ENCODE measurements around the gene BARX2.

Gene BARX2

GRCh38 chr11:129396454-129396853, 20.8 kb downstream of the BARX2 start:
- no peak for TF ChIP-seq CTCF (conservative IDR thresholded peaks at IDR 0.05; ENCODE audit: control insufficient read depth, insufficient read depth, low read depth, low read length)
- DNase-seq (ENCODE audit: low read depth) = no peak
- H3K4me3 ChIP-seq (ENCODE audit: control insufficient read depth, low read depth, low read length) = no peak overlapping the region

DNA sequence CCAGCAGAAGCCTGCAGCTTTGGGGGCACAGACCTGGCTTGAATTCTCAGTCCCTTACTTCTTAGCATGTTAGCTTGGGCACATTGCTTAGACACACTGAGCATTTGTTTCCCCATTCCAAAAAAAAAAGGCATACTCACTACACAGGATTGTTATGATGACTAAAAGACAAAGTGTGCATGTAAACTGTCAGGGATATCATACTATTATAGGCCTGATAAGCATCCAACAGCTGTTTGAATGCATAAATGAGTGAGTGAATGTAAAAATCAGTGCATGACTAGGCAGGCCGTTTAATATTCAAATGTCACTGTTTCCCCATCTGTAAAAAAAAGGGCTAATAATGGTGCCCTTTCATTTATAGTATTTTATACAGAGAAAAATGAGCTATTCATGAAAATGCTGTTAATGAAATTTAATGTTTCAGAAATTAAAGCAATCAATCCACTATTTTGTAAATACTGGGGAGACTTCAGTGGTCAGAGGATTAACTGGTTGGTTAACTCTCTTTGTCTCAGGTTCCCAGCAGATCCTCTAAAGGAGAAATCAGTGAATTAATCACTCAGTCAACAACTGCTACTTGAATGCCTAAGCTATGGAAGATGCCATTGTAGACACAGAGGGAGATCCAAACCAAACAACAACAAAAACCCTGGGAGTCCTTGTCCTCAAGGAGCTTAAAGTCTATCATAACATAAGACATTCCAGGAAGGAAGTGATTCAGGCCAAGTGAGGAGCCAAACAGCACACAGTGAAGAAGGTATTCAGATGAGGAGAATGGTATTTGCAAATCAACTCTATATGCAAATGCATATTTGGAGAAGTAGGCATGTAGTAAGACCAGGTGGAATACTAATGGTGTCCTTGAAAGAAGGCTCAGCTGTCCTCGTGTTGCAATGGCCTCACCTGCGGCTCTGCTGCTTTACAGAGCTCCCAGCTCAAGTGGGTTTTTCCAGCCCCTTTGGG, 26.8 kb downstream of the BARX2 start:
- H3K4me3 ChIP-seq (ENCODE audit: control insufficient read depth, low read depth, low read length) = no peak overlapping the region
- no peak for TF ChIP-seq CTCF (conservative IDR thresholded peaks at IDR 0.05; ENCODE audit: control insufficient read depth, insufficient read depth, low read depth, low read length)

DNA sequence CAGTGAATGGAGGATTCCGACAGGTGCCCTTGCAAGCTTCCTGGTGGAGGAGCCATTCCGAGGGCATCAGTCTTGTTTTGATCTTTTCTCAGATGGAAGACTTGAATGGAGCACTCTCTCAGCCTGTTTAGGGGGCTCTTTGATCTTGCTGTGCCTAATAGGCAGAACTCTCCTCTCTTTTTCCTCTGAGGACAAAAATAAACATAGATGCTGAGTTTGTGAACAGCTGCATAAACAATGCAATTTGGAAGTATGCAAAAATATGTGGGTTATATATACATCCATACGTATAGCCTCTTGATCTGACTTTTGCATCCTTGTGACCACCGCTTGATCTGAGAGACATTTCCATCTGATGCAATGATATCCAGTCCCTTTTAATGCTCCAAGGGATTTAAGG, 29.1 kb downstream of the BARX2 start:
- TF ChIP-seq CTCF (conservative IDR thresholded peaks at IDR 0.05; ENCODE audit: control insufficient read depth, insufficient read depth, low read depth, low read length) = no peak
- H3K4me3 ChIP-seq (ENCODE audit: control insufficient read depth, low read depth, low read length) = no peak overlapping the region
- no peak for DNase-seq (ENCODE audit: low read depth)

More for the DNA sequence above, 26.8 kb downstream of the BARX2 start:
- no peak for DNase-seq (ENCODE audit: low read depth)

DNA sequence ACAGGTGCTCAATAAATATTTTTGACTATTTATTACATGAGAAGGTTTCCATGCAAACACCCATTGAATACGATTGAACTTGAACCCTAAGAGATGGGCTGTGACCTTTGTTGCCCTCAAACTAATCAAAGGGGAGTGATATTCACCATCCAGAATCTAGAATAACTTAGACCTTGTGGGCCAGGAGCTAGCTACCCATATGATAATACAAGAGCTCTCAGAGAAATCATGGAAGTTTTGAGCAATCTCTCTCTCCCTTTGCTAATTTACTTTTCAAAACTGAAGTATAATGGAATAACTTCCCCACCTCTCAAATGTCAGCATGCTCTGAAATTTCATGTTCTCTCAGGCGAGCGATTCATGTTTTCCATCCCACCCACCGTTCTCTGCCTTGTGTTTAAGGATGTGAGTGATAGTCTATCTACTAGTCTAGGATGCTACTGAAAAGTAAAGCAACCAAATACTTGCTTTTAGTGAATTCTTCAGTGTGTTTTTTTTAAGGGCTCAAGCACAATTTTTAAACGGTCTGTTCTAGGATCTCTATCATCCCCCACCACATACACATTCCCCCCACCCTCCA, 33.3 kb downstream of the BARX2 start:
- TF ChIP-seq CTCF (conservative IDR thresholded peaks at IDR 0.05; ENCODE audit: control insufficient read depth, insufficient read depth, low read depth, low read length) = no peak
- no peak for DNase-seq (ENCODE audit: low read depth)
- H3K4me3 ChIP-seq (ENCODE audit: control insufficient read depth, low read depth, low read length) = no peak overlapping the region

GRCh38 chr11:129410395-129410960, 34.8 kb downstream of the BARX2 start:
- no peak overlapping the region for H3K4me3 ChIP-seq (ENCODE audit: control insufficient read depth, low read depth, low read length)
- no peak for DNase-seq (ENCODE audit: low read depth)
- no peak for TF ChIP-seq CTCF (conservative IDR thresholded peaks at IDR 0.05; ENCODE audit: control insufficient read depth, insufficient read depth, low read depth, low read length)

- no peak for DNase-seq (ENCODE audit: low read depth)
- TF ChIP-seq CTCF (conservative IDR thresholded peaks at IDR 0.05; ENCODE audit: control insufficient read depth, insufficient read depth, low read depth, low read length) = no peak
Measured at GRCh38 chr11:129412494-129412893, 36.8 kb downstream of the BARX2 start.

More at GRCh38 chr11:129412494-129412893, 36.8 kb downstream of the BARX2 start:
- no peak overlapping the region for H3K4me3 ChIP-seq (ENCODE audit: control insufficient read depth, low read depth, low read length)
